Activated CD4-positive, CD25-positive, alpha-beta regulatory T cell (primary cell): ENCODE results near the gene TMEM150B.

Experiments
- DNase-seq, 4 experiments: peaks; one replicate each; lab custom pipeline; 2025; lab: John Stamatoyannopoulos, UW

The TMEM150B gene

GRCh38 chr19:55354698-55355212 is 29.6 kb upstream of the TMEM150B start, which contains the start of gene COX6B2:
COX6B2 (minus strand) TSS chr19:55354719; CDS start chr19:55354521, 198 bp downstream.
- no peak for DNase-seq

DNA sequence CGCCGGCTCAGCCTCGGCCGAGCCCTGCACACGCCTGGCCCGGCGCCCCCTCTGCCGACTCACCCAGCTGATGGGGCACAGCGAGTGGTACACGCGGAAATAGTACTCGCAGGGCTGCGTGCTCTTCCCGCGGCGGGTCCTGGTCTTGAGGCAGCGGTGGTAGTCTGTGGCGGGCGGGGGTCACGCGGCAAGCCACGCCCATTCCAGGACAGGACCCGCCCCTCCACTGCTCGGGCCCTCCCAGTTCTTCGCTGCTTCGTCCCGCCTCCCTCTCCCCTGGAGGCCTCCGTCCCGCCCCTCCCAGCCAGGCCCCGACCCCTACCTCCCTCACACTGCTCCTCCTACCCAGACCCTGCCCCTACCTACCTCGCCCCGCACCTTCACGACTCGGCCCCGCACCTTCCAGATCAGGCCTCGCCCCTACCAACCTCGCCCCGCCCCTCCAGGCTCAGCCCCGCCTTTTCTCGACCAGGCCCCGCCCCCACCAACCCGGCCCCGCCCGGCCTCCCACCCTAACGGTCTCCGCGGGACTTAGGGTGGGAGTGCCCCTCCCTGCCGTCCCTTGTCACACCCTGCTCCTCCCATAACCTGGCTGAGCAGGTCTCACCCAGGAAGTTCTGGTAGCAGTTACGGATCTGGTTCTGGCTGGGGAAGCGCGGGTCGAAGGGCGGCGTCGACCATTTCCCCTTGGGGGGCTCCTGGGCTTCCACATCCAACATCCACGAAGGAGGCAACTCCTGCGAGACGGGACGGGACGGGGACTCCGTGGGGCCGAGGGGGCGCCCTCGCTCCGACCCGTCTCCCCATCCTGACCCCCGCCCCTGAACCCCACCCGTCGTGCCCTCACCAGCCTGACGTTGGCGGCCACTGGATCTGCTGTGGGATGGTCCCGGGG is 28.9 kb upstream of the TMEM150B start:
- peak; percentile 42 to 48 (median 47) for DNase-seq

DNA sequence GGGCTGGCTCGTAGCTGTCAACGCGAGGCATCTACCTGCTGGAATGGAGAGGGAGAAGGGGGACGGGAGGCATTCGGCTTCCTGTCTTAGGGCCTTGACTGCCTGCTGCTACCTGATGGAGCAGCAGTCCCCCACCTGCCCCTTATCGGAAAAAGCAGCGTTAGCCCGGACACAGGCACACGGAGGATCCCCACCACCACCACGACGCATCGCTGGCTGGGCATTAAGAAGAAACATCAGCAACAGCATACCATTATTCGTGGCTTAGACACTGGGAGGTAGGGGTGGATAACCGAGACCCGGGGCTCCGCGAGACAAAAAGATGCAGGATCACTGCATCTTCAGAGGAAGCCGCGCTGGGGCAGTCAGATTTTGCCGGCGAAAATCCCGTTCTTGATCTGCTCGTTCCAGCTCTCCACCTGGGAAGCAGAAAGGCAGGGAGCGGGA is 28.2 kb upstream of the TMEM150B start:
- DNase-seq, result no peak

- no peak for DNase-seq
Observed at GRCh38 chr19:55352549-55353145, 27.5 kb upstream of the TMEM150B start.

DNA sequence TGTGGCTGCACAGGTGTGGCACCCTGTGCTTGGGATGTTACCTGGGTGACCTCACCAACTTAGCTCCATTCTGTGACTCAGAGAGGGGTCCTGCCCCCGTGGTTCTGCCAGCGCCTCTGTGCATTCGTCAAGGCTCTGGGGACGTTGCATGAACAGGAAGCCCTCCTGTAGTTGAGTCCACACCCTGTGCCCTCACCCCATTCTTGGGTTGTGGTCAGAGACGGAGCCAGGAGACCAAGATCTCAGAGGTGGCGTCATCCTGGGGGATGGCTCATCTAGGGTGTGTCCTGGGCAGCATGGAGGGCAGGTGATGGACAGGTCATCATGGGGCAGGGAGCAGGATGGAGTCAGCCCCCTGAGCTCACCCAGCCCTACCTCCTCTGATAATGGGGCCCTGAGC is 26.9 kb upstream of the TMEM150B start:
- no peak for DNase-seq

GRCh38 chr19:55350620-55351315 is 25.6 kb upstream of the TMEM150B start:
- no peak for DNase-seq

- DNase-seq, result no peak
Observed at GRCh38 chr19:55348317-55349034, 23.3 kb upstream of the TMEM150B start.

GRCh38 chr19:55347442-55348009 is 22.4 kb upstream of the TMEM150B start:
- no peak for DNase-seq

- DNase-seq, result no peak
Observed at GRCh38 chr19:55346725-55347441, 21.7 kb upstream of the TMEM150B start.

GRCh38 chr19:55345818-55346724 is 20.9 kb upstream of the TMEM150B start:
- DNase-seq, result no peak

DNA sequence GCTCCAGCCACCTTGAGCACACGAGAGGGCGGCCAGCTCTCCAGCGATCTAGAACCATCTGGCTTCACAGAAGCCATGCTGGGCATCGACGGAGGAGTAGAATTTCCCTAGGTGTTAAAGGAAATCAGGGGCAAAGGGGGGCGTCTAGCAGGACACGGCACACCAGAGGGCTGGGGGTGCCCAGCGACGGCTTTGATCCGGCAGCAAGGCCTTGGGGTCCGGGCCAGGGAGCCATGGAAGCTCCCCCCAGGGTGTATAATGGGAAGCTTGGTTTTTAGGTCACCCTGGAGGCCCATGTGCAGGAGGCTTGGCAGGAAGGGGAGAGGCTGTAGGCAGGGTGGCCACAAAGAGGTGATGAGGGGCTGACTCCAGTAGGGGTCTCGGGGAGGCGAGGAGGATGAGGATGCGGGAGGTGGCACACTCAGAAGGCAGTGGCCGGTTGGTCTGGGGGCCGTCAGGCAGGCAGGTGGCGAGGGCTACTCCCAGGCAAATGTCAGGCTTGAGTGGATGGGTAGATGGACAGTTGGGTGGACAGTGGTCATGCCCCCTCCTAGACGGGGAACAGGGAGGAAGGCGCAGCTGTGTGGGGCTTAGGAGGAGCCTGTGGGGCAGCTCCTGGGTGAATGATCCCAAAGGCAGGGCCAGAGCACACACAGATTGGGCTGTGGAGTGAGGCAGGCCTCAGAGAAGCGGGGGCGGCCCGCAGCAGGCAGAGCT is 20.1 kb upstream of the TMEM150B start:
- DNase-seq, result no peak

- DNase-seq, result no peak
Observed at GRCh38 chr19:55344444-55344843, 19.3 kb upstream of the TMEM150B start.

GRCh38 chr19:55341595-55342531 is 16.7 kb upstream of the TMEM150B start:
- no peak for DNase-seq

GRCh38 chr19:55341171-55341588 is 16.0 kb upstream of the TMEM150B start:
- DNase-seq, result peak in 1 of 4 experiments; percentile 32

- no peak for DNase-seq
Observed at GRCh38 chr19:55340784-55341147, 15.6 kb upstream of the TMEM150B start.

- DNase-seq, result peak in 1 of 4 experiments; percentile 24
Observed at GRCh38 chr19:55339889-55340783, 15.0 kb upstream of the TMEM150B start.
